Measurements from ENCODE around the gene RAB11FIP5.

The RAB11FIP5 gene

DNA sequence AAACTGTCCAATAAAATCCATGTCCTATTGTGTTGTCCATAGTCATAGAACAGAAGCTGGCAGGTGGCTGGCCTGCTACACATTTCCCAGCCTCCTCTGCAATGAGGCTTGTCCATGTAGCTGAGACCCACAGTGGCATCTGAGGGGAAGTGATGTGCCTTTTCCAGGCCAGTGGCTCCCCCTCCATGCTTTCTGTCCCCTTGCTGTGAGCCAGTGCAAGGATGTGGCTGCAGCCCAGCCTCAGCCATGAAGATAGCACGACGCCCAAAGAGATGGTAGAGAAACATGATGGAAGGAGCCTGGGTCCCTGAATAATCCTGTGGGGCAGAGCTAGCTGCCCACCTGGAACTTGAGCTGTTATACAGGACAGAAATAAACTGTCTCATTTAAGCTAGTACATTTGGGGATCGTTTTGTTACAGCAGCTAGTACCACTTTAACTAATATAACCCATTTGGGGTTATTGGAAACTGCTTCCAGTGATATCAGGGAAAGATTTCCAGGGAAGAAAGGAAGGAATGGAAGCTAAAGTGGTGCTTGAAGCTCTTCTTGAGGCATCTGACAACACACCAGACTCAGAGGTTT is 81.6 kb downstream of the RAB11FIP5 start:
- DNase-seq = no peak

- no peak for DNase-seq
Measured at GRCh38 chr2:73028841-73029240, 83.9 kb downstream of the RAB11FIP5 start.

DNA sequence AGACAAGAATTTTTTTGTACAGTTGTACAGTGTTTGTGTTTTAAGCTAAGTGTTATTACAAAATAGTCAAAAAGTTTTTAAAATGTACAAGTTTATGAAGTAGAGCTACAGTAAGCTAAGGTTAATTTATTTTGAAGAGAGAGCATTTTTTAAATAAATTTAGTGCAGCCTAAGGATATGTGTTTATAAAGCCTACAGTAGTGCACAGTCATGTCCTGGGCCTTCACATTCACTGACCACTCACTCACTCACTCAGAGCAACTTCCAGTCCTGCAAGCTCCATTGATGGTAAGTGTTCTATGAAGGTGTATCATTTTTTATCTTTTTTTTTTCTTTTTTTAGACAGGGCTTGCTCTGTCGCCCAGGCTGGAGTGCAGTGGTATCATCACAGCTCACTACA is 85.4 kb downstream of the RAB11FIP5 start:
- DNase-seq = no peak

DNA sequence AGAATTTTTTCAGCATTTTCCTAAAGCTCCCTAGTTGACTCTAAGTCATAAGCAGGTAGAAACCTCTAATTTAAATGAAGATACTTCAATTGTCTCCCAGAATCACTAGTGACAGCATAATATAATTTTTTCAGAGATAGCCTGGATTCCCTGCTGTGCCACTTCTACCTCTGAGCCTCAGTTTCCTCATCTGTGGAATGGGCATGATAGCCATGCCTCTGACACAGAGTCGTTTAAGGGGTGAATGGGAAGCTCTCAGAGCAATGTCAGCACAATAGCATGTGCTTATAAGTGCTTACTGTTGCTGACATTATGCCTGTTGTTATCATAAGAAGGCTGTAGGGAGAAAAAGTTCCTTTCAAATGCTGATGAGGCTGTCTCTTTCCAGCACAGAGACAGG is 89.3 kb downstream of the RAB11FIP5 start:
- DNase-seq = no peak
